ES-I3 (cell line): ENCODE results near the gene THG1L.

ENCODE experiments used
- H3K36me3 ChIP-seq: 2 replicates; pipeline ENCODE4 v1.6.1; 2013; ENCODE audit warnings: mild to moderate bottlenecking, low read length, control low read depth, moderate library complexity; ENCODE audit not compliant: insufficient read depth
- H3K4me1 ChIP-seq: 2 replicates; pipeline ENCODE4 v1.6.1; 2013; ENCODE audit warnings: mild to moderate bottlenecking, control low read depth, low read length; ENCODE audit not compliant: insufficient read depth
- H3K9ac ChIP-seq: 2 replicates; pipeline ENCODE4 v1.6.1; 2013; ENCODE audit warnings: low read depth, mild to moderate bottlenecking, low read length, moderate library complexity
- H3K9me3 ChIP-seq: 2 replicates; pipeline ENCODE4 v1.6.1; 2013; ENCODE audit warnings: mild to moderate bottlenecking, low read length, moderate library complexity; ENCODE audit not compliant: control insufficient read depth, insufficient read depth

Gene THG1L

DNA sequence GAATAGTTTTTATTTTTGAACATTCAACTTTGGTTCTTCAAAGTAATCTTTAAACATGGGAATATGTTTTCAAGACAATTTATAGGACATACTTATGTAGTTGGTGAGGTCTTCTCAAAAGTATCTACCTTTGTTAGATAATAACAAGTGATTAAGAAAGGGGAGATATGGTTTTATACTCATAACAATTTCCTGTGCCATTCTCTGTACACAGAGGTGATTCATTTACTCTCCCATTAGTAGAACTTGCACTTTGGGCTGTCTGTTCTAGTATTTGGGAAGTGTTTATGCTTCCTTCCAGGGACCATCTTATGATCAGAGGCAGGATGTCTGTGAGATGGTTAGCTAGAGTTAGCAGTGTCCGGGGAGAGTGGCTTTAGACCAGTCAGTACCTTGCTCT, 27.5 kb downstream of the THG1L start:
- Histone ChIP-seq H3K9ac (no peak overlapping the region), H3K36me3 (peaks cover 6% of the 10 kb centered on the region; the same call in 1 of the 2 replicates), H3K9me3 (no peaks in the 10 kb centered on the region), H3K4me1 (no peaks in the 10 kb centered on the region)

DNA sequence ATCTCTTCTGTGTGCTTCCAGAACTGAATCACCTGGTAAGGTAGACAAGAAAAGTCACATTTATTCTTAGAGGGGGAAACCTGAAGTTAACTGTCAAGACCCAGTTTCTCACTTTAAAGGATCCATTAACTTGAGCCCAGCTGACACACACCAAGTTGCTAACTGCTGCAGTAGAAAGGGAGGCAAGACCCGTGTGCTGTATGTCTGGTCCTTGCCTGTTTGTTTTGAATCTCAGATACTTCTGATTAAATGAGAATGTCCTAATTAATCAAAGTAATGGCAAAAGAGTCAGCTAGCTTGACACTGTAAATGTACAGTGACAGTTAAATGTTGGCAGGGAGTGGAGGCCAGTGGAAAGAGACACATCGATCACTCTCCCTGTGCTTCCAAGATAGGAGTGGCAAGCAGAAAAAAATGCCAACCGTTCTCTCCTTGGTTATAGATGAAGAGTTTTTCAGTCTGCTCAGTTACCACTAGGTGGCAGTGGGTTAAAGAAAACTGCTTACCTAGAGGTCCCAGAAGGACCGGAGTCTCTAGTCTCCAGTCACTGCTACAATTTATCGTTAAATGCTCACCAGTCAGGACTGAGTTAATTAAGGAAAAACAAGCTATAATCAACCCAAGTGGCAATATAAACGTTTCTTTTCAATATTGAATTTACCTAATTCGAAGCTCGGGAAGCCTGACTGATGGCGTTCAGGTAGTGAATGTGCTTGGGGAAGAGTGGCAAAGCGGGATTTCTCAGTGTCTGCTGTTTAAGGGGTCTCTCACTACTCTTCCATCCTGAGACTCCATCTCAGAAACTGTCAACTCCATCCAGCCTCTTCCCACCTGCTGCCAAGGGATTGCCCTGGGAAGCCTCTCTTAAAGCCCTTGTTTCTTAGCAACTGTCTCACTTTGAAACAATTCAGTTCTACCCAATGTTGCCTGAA, 30.7 kb downstream of the THG1L start:
- no peak overlapping the region for H3K9ac ChIP-seq
- no peaks in the 10 kb centered on the region for H3K9me3 ChIP-seq
- H3K4me1 ChIP-seq = no peaks in the 10 kb centered on the region
- H3K36me3 ChIP-seq = no peaks in the 10 kb centered on the region; the same call in 1 of the 2 replicates

DNA sequence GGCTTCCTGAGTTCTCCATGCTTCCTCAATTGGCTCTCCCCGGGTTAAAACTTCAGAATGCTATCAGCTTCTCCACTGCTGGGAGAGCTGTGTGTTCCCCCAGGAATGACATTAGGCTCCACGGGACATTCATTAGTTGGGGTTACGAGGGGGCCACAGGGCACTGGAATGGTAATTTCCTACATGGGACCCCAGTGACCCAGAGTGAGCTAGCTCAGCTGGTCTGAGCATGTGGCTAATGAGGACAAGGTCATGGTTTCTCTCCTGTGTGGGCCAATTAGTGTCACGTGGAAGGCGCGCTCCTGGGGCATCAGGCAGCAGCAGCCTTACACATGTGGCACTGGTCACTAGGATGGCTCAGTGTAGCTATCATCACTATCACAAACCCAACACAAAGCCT, 33.3 kb downstream of the THG1L start:
- no peak overlapping the region for H3K9ac ChIP-seq
- H3K9me3 ChIP-seq = no peaks in the 10 kb centered on the region
- no peaks in the 10 kb centered on the region for H3K4me1 ChIP-seq
- no peaks in the 10 kb centered on the region; the same call in 1 of the 2 replicates for H3K36me3 ChIP-seq

DNA sequence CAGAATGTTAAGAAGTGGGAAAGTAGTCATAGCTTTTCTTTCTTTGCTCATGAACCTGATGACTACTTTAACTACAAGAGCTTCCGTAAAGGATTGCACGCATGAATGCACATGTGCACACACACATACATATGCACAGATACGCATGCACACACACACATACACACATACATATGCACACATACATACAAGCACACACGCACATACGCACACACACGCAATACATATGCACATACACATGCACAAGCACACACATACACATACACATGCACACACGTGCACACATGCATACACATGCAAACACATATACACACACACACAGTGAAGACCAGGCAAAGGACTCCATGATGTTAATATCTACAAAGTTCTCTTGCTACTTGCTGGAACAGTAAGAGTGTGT, 35.2 kb downstream of the THG1L start:
- Histone ChIP-seq H3K9ac (no peak overlapping the region), H3K4me1 (no peaks in the 10 kb centered on the region), H3K36me3 (no peaks in the 10 kb centered on the region; the same call in 1 of the 2 replicates), H3K9me3 (no peaks in the 10 kb centered on the region)

DNA sequence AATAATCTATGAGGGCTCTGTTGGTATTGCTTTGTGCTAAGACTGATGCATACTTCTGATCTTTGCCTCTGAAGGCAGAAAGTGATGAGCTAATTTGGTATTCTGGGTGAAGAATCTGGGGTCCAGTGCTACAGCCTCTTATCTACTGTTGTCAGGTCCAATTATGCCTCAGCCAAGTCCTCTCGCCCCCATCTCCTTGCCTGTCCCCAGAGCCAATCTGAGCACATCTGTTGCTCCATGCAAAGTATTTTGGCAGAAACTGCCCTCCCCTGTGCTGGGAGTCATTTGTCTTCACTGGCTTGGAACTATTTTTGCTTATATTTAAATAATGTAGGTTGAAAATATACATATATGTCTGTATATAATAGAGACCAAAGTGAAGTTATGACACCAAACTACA, 35.7 kb downstream of the THG1L start:
- Histone ChIP-seq H3K9ac (no peak overlapping the region), H3K4me1 (no peaks in the 10 kb centered on the region), H3K9me3 (no peaks in the 10 kb centered on the region), H3K36me3 (no peaks in the 10 kb centered on the region; the same call in 1 of the 2 replicates)

DNA sequence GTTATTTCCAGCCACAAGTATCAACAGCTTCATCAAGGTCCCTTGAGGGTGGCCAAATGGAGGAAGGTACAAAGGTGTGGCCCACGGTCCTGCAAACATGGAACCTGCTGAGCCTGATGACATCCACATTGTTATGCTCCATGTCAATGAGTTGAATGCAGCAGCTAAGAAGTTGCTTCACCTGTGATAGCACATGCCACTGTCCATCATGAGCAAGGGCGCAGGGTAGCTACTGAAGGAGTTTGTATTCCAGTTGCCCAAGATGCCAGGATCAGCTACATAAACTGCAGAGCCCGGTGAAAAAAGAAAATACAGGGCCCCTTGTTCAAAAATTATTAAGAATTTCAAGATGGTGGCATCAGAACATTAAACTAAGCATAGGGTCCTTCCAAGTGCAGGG, 36.5 kb downstream of the THG1L start:
- no peaks in the 10 kb centered on the region for H3K9me3 ChIP-seq
- H3K4me1 ChIP-seq = no peaks in the 10 kb centered on the region
- no peaks in the 10 kb centered on the region; the same call in 1 of the 2 replicates for H3K36me3 ChIP-seq
- no peak overlapping the region for H3K9ac ChIP-seq

DNA sequence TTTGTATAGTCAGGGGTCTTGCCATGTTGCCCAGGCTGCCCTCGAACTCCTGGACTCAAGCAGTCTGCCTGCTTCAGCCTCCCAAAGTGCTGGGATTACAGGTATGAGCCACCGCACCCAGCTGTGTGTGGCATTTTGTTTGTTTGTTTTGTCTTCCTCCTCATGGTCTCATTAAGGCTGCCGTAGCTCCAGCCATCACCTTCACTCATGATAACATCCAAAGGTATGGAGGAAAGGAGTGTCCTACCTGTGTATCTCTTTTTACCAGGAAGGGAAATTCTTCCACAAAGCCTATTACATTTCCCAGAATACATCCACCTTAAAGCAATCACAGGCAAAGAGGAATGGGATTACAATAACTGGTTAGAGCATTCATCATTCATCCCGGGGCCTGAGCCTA, 39.4 kb downstream of the THG1L start:
- no peaks in the 10 kb centered on the region for H3K4me1 ChIP-seq
- H3K36me3 ChIP-seq = no peaks in the 10 kb centered on the region; the same call in 1 of the 2 replicates
- no peak overlapping the region for H3K9ac ChIP-seq
- no peaks in the 10 kb centered on the region for H3K9me3 ChIP-seq

DNA sequence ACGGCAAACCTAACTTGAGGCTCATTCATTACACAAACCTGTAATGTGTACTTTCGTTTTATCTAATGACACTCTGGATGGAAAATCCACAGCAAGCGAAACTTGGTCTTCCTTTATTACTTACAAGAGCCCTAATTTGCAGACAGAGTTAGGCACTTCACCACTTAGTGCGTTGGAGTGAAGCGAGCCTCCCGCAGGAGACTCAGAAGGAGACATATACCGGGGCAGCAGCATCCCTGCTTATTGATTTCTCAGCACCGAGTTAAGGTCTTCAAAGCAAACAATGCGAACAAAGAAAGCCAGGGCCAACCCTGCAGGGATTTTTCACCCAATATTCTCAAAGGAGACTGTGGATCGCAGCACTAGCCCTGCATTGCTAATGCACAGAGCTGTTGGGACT, 40.9 kb downstream of the THG1L start:
- no peak overlapping the region for H3K9ac ChIP-seq
- H3K4me1 ChIP-seq = no peaks in the 10 kb centered on the region
- no peaks in the 10 kb centered on the region for H3K9me3 ChIP-seq
- no peaks in the 10 kb centered on the region for H3K36me3 ChIP-seq

DNA sequence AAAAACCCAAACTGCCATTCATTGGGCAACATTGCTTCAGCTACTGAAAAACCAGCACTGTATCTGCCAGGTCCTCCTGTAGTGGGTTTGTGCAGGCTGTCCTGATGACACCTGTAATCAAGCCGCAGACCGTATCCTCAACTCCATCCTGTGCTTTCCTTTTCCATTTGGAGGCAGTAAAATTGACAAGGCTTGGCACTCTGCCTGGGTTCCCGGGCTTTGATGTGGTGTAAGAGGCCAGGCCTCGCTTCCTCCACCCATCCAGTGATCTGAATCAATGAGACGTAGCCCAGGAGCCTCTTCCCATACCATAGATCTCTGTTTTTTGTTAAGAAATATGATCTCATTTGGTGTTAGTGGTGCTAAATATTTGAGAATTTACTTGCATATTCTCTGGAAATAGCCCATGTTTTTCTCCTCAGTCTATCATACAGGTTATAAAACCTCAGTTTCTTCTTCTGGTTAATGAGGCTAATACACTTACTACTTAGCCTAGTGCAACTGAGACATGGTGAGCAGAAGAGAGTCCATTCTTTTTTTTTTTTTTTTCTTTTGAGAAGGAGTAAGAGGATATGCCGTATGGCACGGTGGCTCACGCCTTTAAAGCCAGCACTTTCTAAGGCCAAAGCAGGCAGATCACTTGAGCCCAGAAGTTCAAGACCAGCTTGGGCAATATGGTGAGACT, 47.0 kb downstream of the THG1L start:
- no peak overlapping the region for H3K9ac ChIP-seq
- no peaks in the 10 kb centered on the region for H3K4me1 ChIP-seq
- H3K36me3 ChIP-seq = no peaks in the 10 kb centered on the region
- H3K9me3 ChIP-seq = no peaks in the 10 kb centered on the region

DNA sequence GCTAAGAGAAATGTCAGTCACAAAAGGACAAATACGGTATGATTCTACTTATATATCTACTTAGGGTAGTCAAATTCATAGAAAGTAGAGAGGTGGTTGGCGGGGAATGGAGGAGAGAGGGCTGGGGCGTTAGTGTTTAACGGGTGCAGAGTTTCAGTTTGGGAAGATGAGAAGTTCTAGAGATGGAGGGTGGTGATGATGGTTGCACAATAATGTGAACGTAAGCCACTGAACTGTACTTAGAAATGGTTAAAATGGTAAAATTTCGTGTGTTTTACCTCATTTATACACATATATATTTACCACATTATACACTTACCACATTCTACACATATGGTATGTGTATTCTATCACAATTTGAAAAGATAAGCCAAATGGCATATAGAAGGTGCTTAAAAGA, 48.0 kb downstream of the THG1L start:
- H3K36me3 ChIP-seq = no peaks in the 10 kb centered on the region
- H3K9me3 ChIP-seq = no peaks in the 10 kb centered on the region
- no peak overlapping the region for H3K9ac ChIP-seq
- no peaks in the 10 kb centered on the region for H3K4me1 ChIP-seq

DNA sequence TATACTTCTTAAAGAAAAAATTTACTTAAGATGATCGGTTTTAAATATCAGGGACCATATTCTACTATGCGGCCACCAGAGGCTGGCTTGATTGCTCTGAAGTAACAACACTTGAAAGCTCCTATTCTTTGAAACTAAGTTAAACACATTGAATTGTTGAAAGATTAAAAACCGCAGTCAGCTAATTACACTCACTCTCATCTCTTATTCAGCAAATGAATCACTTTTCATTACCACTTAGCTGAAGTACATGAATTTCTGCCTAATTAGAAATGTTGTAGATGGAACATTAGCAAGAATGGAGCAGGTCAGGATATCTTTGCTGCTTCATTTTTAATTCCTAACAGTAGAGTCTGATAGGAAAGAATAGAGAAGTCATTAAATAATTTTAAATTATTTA, 54.6 kb downstream of the THG1L start:
- Histone ChIP-seq H3K4me1 (no peaks in the 10 kb centered on the region), H3K9me3 (no peaks in the 10 kb centered on the region), H3K36me3 (peaks cover 9% of the 10 kb centered on the region), H3K9ac (no peak overlapping the region)
